Loucy (cell line): ENCODE measurements around the gene KLC4.

ENCODE experiments used
- H2AFZ ChIP-seq: fragments of 200-600 bp; sonication (generic); 2 replicates; pipeline ENCODE4 v1.6.0; 2016; ENCODE audit warnings: antibody characterized with exemption, mild to moderate bottlenecking, low read length, moderate library complexity
- H3F3A ChIP-seq: fragments of 200-600 bp; 2 replicates; pipeline ENCODE4 v1.6.0; 2016; ENCODE audit warnings: antibody characterized with exemption, low read depth, mild to moderate bottlenecking
- H3K27me3 ChIP-seq: fragments of 200-600 bp; sonication (generic); 2 replicates; pipeline ENCODE4 v1.6.1; 2014; ENCODE audit warnings: low read length, mild to moderate bottlenecking; ENCODE audit not compliant: insufficient read depth, poor library complexity, severe bottlenecking
- H3K36me3 ChIP-seq: fragments of 200-600 bp; sonication (generic); 2 replicates; pipeline ENCODE4 v1.6.1; 2016; ENCODE audit warnings: low read length; ENCODE audit not compliant: insufficient read depth
- H3K4me1 ChIP-seq: fragments of 200-600 bp; sonication (generic); 2 replicates; pipeline ENCODE4 v1.5.1; 2014; ENCODE audit warnings: low read length, mild to moderate bottlenecking; ENCODE audit not compliant: insufficient read depth, poor library complexity, severe bottlenecking
- H3K4me2 ChIP-seq: fragments of 200-600 bp; sonication (generic); 2 replicates; pipeline ENCODE4 v1.6.0; 2014; ENCODE audit warnings: antibody characterized with exemption, low read length, low read depth, mild to moderate bottlenecking; ENCODE audit not compliant: poor library complexity, severe bottlenecking
- H3K4me3 ChIP-seq: fragments of 200-600 bp; sonication (generic); 2 replicates; pipeline ENCODE4 v1.5.1; 2014; ENCODE audit warnings: low read length, mild to moderate bottlenecking, mixed read lengths; ENCODE audit not compliant: poor library complexity, severe bottlenecking
- H3K79me2 ChIP-seq: fragments of 200-600 bp; sonication (generic); 2 replicates; pipeline ENCODE4 v1.6.1; 2014; ENCODE audit warnings: low read length; ENCODE audit not compliant: insufficient read depth
- H3K9ac ChIP-seq: fragments of 200-600 bp; sonication (generic); 2 replicates; pipeline ENCODE4 v1.6.0; 2014; ENCODE audit warnings: mild to moderate bottlenecking, low read depth, low read length, moderate library complexity; ENCODE audit not compliant: poor library complexity, severe bottlenecking
- H3K9me2 ChIP-seq: fragments of 200-600 bp; sonication (generic); replicated peaks from 2 replicates; pipeline ENCODE4 v1.6.1; 2016; ENCODE audit warnings: low read depth, low read length, mixed read lengths
- H3K9me3 ChIP-seq: fragments of 200-600 bp; sonication (generic); 2 replicates; pipeline ENCODE4 v1.6.1; 2014; ENCODE audit warnings: mild to moderate bottlenecking, antibody characterized with exemption, low read length, low read depth; ENCODE audit not compliant: insufficient read depth
- H4K20me1 ChIP-seq: fragments of 200-600 bp; sonication (generic); 2 replicates; pipeline ENCODE4 v1.6.0; 2014; ENCODE audit warnings: antibody characterized with exemption, low read length, mild to moderate bottlenecking; ENCODE audit not compliant: insufficient read depth, poor library complexity, severe bottlenecking
- CTCF ChIP-seq: fragments of 200-600 bp; sonication (generic); conservative IDR thresholded peaks from 2 replicates; pipeline ENCODE4 v1.5.1; 2014; ENCODE audit warnings: mild to moderate bottlenecking, antibody characterized with exemption, low read length
- EZH2phosphoT487 ChIP-seq: fragments of 200-600 bp; IDR thresholded peaks from 2 replicates; pipeline ENCODE4 v1.6.1; 2018; ENCODE audit warnings: antibody characterized with exemption, mild to moderate bottlenecking, moderate library complexity, borderline replicate concordance

Gene KLC4

GRCh38 chr6:43120944-43121913 is 61.8 kb downstream of the KLC4 start:
- H3K4me1 ChIP-seq: no peaks in the 10 kb centered on the region
- no peak overlapping the region for H3K4me3 ChIP-seq
- H3K36me3 ChIP-seq: no peaks in the 10 kb centered on the region
- H3K9me3 ChIP-seq: no peaks in the 10 kb centered on the region
- H3F3A ChIP-seq: no peaks in the 10 kb centered on the region
- no peak overlapping the region for H3K9ac ChIP-seq
- H2AFZ ChIP-seq: no peak overlapping the region
- H3K9me2 ChIP-seq: no peaks in the 10 kb centered on the region
- no peak overlapping the region for H3K4me2 ChIP-seq
- H4K20me1 ChIP-seq: peaks cover 3% of the 10 kb centered on the region
- TF ChIP-seq EZH2phosphoT487: no peak
- no peak for TF ChIP-seq CTCF
- no peaks in the 10 kb centered on the region for H3K27me3 ChIP-seq
- H3K79me2 ChIP-seq: peaks cover 42% of the 10 kb centered on the region; the same call in 1 of the 2 replicates

GRCh38 chr6:43122146-43122545 is 62.7 kb downstream of the KLC4 start:
- Histone ChIP-seq H2AFZ (no peak overlapping the region), H3K9ac (no peak overlapping the region), H3K9me3 (no peaks in the 10 kb centered on the region), H3K4me3 (no peak overlapping the region), H3K4me1 (no peaks in the 10 kb centered on the region), H3K27me3 (no peaks in the 10 kb centered on the region), H3K4me2 (no peak overlapping the region), H4K20me1 (peaks cover 3% of the 10 kb centered on the region), H3K79me2 (peaks cover 49% of the 10 kb centered on the region; the same call in 1 of the 2 replicates), H3F3A (no peaks in the 10 kb centered on the region), H3K9me2 (no peaks in the 10 kb centered on the region), H3K36me3 (no peaks in the 10 kb centered on the region)
- TF ChIP-seq CTCF (no peak), EZH2phosphoT487 (no peak)

GRCh38 chr6:43123461-43124314 is 64.3 kb downstream of the KLC4 start:
- H3K4me1 ChIP-seq: no peaks in the 10 kb centered on the region
- H4K20me1 ChIP-seq: peaks cover 3% of the 10 kb centered on the region
- no peak overlapping the region for H3K4me2 ChIP-seq
- peaks cover 50% of the 10 kb centered on the region; the same call in 1 of the 2 replicates for H3K79me2 ChIP-seq
- H3K9me2 ChIP-seq: no peaks in the 10 kb centered on the region
- H3K9me3 ChIP-seq: no peaks in the 10 kb centered on the region
- no peak overlapping the region for H3K4me3 ChIP-seq
- H3K36me3 ChIP-seq: no peaks in the 10 kb centered on the region
- H3K27me3 ChIP-seq: no peaks in the 10 kb centered on the region
- no peaks in the 10 kb centered on the region for H3F3A ChIP-seq
- TF ChIP-seq CTCF (no peak), EZH2phosphoT487 (no peak)
- H2AFZ ChIP-seq: no peak overlapping the region
- H3K9ac ChIP-seq: no peak overlapping the region
